HEK293 (cell line): Measurements from ENCODE around the gene CBX3.

Experiments
- CTCF ChIA-PET: fragments of 350-600 bp; formaldehyde crosslinking; extraction: SDS; loops from one replicate; lab custom pipeline; 2021; ENCODE audit warnings: antibody characterized with exemption; lab: Yijun Ruan, JAX
- POLR2A ChIA-PET: fragments of 300-600 bp; formaldehyde crosslinking; extraction: SDS; loops from one replicate; lab custom pipeline; 2020; ENCODE audit warnings: antibody characterized with exemption, inconsistent platforms; lab: Yijun Ruan, JAX
- H3K27ac ChIP-seq: fragments of 200-500 bp; sonication (Bioruptor generic); 2 replicates; pipeline ENCODE4 v1.5.1; 2014; ENCODE audit warnings: low read depth, low read length, control low read depth, inconsistent platforms; ENCODE audit errors: extremely low read depth
- H3K36me3 ChIP-seq, 2 experiments: fragments of 200-500 bp in 1 of 2; sonication (Bioruptor generic) in 1 of 2; 1 replicate in 1 of 2; 2 replicates in 1 of 2; pipeline ENCODE4 v1.5.1; 2014 to 2017; ENCODE audit warnings: inconsistent platforms in 2 of 2, low read length in 2 of 2; ENCODE audit not compliant: control insufficient read depth in 2 of 2, insufficient read depth in 1 of 2
- H3K4me1 ChIP-seq: fragments of 200-500 bp; sonication (Bioruptor generic); 2 replicates; pipeline ENCODE4 v1.5.1; 2014; ENCODE audit warnings: mild to moderate bottlenecking, low read length, inconsistent platforms; ENCODE audit not compliant: control insufficient read depth, insufficient read depth
- H3K4me3 ChIP-seq: 2 replicates; pipeline ENCODE4 v1.5.1; 2011; ENCODE audit warnings: low read depth, mild to moderate bottlenecking, control low read depth, low read length, moderate library complexity
- H3K9me3 ChIP-seq: fragments of 200-500 bp; sonication (Bioruptor generic); 2 replicates; pipeline ENCODE4 v1.5.1; 2014; ENCODE audit warnings: low read depth, low read length, inconsistent platforms; ENCODE audit not compliant: control insufficient read depth, insufficient read depth
- ATF2 ChIP-seq: fragments of 450-650 bp; formaldehyde crosslinking; IDR thresholded peaks from 2 replicates; pipeline ENCODE4 v1.5.1; 2016; ENCODE audit warnings: missing biosample characterization, missing genetic modification characterization, low read depth
- BCL11B ChIP-seq: fragments of 450-650 bp; formaldehyde crosslinking; IDR thresholded peaks from 2 replicates; pipeline ENCODE4 v1.5.1; 2016; ENCODE audit warnings: low read depth, missing biosample characterization, missing genetic modification characterization
- HOXA7 ChIP-seq: sonication (generic); formaldehyde crosslinking; IDR thresholded peaks from 2 replicates; pipeline ENCODE4 v1.8.1; 2022; ENCODE audit warnings: missing genetic modification reagents, borderline replicate concordance
- REPIN1 ChIP-seq: fragments of 450-650 bp; formaldehyde crosslinking; IDR thresholded peaks from 2 replicates; pipeline ENCODE4 v1.5.1; 2017; ENCODE audit warnings: missing biosample characterization, missing genetic modification characterization, low read depth
- SETDB1 ChIP-seq: IDR thresholded peaks from one replicate; pipeline ENCODE4 v1.6.1; 2017; ENCODE audit warnings: mild to moderate bottlenecking, low read length, moderate library complexity, mixed read lengths; ENCODE audit not compliant: insufficient read length
- ZBTB1 ChIP-seq: fragments of 450-650 bp; formaldehyde crosslinking; IDR thresholded peaks from 2 replicates; pipeline ENCODE4 v1.5.1; 2016; ENCODE audit warnings: missing biosample characterization, missing genetic modification characterization
- ZBTB17 ChIP-seq: fragments of 450-650 bp; formaldehyde crosslinking; IDR thresholded peaks from 2 replicates; pipeline ENCODE4 v1.5.1; 2016; ENCODE audit warnings: missing biosample characterization, missing genetic modification characterization
- ZNF146 ChIP-seq: fragments of 450-650 bp; formaldehyde crosslinking; IDR thresholded peaks from 2 replicates; pipeline ENCODE4 v1.5.1; 2016; ENCODE audit warnings: missing biosample characterization, missing genetic modification characterization
- ZNF2 ChIP-seq: fragments of 450-650 bp; formaldehyde crosslinking; IDR thresholded peaks from 2 replicates; pipeline ENCODE4 v1.5.1; 2016; ENCODE audit warnings: missing biosample characterization, missing genetic modification characterization
- ZNF548 ChIP-seq: fragments of 450-650 bp; formaldehyde crosslinking; IDR thresholded peaks from 2 replicates; pipeline ENCODE4 v1.5.1; 2016; ENCODE audit warnings: missing biosample characterization, missing genetic modification characterization
- ZNF600 ChIP-seq: fragments of 450-650 bp; formaldehyde crosslinking; IDR thresholded peaks from 2 replicates; pipeline ENCODE4 v1.5.1; 2016; ENCODE audit warnings: missing biosample characterization, missing genetic modification characterization
- ZNF610 ChIP-seq: fragments of 450-650 bp; formaldehyde crosslinking; IDR thresholded peaks from 2 replicates; pipeline ENCODE4 v1.5.1; 2016; ENCODE audit warnings: missing biosample characterization, missing genetic modification characterization, borderline replicate concordance
- ZNF629 ChIP-seq: fragments of 450-650 bp; formaldehyde crosslinking; IDR thresholded peaks from 2 replicates; pipeline ENCODE4 v1.5.1; 2017; ENCODE audit warnings: missing biosample characterization, missing genetic modification characterization
- ZNF768 ChIP-seq: fragments of 450-650 bp; formaldehyde crosslinking; IDR thresholded peaks from 2 replicates; pipeline ENCODE4 v1.5.1; 2018; ENCODE audit warnings: missing biosample characterization, mild to moderate bottlenecking, missing genetic modification characterization
- ZNF776 ChIP-seq: fragments of 450-650 bp; formaldehyde crosslinking; IDR thresholded peaks from 2 replicates; pipeline ENCODE4 v1.5.0; 2017; ENCODE audit warnings: missing biosample characterization, missing genetic modification characterization, borderline replicate concordance
- TF ChIP-seq, protein P1 (sequence below): fragments of 450-650 bp; formaldehyde crosslinking; IDR thresholded peaks from 2 replicates; pipeline ENCODE4 v1.5.1; 2016; ENCODE audit warnings: missing biosample characterization, missing genetic modification characterization
- TF ChIP-seq, protein P2 (sequence below): fragments of 450-650 bp; formaldehyde crosslinking; IDR thresholded peaks from 2 replicates; pipeline ENCODE4 v1.5.1; 2016; ENCODE audit warnings: missing biosample characterization, missing genetic modification characterization
- TF ChIP-seq, protein P3 (sequence below): fragments of 450-650 bp; formaldehyde crosslinking; IDR thresholded peaks from 2 replicates; pipeline ENCODE4 v1.5.1; 2016; ENCODE audit warnings: missing biosample characterization, missing genetic modification characterization
- TF ChIP-seq, protein P4 (sequence below): fragments of 450-650 bp; formaldehyde crosslinking; IDR thresholded peaks from 2 replicates; pipeline ENCODE4 v1.5.1; 2016; ENCODE audit warnings: missing biosample characterization, missing genetic modification characterization

Gene CBX3

DNA sequence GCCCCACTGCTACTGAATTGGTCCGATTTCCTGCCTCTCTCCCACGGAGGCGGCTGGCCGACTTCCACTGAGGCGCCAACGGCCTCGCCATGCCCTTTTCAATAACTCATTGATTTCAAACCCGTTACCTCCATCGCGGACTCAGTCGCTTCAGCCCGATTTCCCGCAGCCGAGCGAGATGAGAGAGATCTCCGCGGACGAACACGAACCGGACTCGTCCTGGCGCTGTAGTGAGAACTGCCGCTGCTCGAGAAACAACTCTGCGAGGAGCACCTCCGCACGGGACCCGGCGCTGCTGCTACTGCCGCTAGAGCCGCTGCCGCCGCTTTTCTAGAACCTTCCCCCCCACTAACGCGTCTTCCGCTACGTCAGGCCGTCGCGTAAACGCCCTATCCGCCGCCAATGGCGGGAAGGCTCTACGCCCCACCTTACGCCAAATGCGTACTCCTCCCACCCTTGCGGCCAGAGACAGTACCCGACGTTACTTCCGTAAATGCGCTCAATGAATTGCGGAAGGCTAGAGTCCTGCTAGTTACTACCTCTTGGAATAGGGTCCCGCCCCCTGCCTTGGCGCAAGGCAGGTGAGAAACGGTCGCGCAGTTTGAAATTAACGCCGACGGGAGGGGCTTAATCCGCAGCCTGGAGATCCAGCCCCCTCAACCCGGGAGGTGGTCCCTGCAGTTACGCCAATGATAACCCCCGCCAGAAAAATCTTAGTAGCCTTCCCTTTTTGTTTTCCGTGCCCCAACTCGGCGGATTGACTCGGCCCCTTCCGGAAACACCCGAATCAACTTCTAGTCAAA is 900 bp upstream of the CBX3 start, which contains the start of gene HNRNPA2B1 (continued):
- TF ChIP-seq ATF2 (tag by site-specific recombination), result 0 out of 2 replicates have a peak, but pooled peaks have one; percentile 2
- no peak for TF ChIP-seq ZNF776 (tag by site-specific recombination)
- peak; percentile 87; the same call in 1 of the 2 replicates for TF ChIP-seq BCL11B (tag by site-specific recombination)
- no peak; the same call in 1 of the 2 replicates for TF ChIP-seq ZBTB1
- no peak for TF ChIP-seq ZNF548
- TF ChIP-seq, protein P1, sequence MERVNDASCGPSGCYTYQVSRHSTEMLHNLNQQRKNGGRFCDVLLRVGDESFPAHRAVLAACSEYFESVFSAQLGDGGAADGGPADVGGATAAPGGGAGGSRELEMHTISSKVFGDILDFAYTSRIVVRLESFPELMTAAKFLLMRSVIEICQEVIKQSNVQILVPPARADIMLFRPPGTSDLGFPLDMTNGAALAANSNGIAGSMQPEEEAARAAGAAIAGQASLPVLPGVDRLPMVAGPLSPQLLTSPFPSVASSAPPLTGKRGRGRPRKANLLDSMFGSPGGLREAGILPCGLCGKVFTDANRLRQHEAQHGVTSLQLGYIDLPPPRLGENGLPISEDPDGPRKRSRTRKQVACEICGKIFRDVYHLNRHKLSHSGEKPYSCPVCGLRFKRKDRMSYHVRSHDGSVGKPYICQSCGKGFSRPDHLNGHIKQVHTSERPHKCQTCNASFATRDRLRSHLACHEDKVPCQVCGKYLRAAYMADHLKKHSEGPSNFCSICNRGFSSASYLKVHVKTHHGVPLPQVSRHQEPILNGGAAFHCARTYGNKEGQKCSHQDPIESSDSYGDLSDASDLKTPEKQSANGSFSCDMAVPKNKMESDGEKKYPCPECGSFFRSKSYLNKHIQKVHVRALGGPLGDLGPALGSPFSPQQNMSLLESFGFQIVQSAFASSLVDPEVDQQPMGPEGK (tag by site-specific recombination), result peak; percentile 92
- TF ChIP-seq, protein P2, sequence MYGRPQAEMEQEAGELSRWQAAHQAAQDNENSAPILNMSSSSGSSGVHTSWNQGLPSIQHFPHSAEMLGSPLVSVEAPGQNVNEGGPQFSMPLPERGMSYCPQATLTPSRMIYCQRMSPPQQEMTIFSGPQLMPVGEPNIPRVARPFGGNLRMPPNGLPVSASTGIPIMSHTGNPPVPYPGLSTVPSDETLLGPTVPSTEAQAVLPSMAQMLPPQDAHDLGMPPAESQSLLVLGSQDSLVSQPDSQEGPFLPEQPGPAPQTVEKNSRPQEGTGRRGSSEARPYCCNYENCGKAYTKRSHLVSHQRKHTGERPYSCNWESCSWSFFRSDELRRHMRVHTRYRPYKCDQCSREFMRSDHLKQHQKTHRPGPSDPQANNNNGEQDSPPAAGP (tag by site-specific recombination), result peak; percentile 39; the same call in 1 of the 2 replicates
- peak; percentile 26; the same call in 1 of the 2 replicates for TF ChIP-seq ZBTB17 (tag by site-specific recombination)
- TF ChIP-seq ZNF629, result peak; percentile 86
- peak; percentile 88; the same call in 1 of the 2 replicates for TF ChIP-seq ZNF2 (tag by site-specific recombination)
- no peak for TF ChIP-seq ZNF768 (tag by site-specific recombination)
- no peak for TF ChIP-seq ZNF610 (tag by site-specific recombination)

DNA sequence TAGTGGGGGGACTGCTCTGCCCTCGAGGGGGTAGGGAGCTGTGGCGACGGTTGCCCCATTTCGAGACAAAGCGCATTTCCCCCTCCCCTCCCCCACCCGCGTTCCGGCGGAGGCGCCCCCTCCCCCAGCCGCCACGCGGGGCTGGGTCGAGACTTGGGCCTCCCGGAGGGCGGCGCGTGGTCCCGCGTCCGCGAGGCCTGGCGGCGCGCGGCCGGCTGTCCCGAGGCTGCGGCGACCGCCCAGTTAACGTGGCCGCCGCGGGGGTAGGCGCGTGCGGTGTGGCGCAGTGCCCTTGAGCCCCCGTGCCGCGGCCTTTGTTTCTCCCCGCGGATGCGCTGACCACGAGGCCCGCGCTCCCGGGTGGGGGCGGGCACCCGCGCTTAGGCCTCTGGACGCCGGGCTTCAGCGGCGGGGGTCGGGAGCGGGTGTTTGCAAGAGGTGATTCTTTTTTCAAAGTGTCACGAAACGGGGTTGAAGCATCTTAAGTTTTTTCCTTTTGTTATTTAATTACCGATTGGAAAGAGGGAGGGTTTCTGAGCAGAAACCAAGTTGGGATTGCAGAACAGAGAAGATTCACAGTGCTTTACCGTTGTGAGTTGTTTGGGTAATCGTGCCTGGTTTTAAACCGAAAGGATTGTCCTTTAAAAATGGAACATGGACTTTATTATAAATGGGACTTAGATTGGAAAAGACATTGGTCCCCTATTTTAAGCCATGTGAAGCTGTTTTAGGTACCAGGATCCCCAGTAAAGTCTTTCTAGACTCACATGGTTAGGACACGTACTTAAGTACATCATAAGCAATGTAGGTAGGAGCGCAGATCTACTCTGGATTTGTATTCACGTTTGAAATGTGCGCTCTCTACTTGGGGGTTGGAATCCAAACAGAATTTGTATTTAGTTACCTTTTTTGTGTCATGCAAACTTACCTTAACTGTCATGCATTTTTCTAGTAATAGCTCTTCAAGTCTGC is 760 bp downstream of the CBX3 start:
- peaks cover 6% of the 10 kb centered on the region; the same call in 1 of the 2 replicates for H3K4me1 ChIP-seq
- H3K36me3 ChIP-seq, result peaks cover 31 to 57% of the 10 kb centered on the region in 2 experiments
- no peaks in the 10 kb centered on the region for H3K9me3 ChIP-seq
- ChIA-PET POLR2A (interaction anchor here (1.1 to 6.0 kb wide), 9 partner anchors 10 to 970 kb away, joined by 3 to 56 read pairs (median 6); partner anchors contain the start of gene SNX10), CTCF (interaction anchor here (0.7 to 1.0 kb wide), 2 partner anchors 112 to 163 kb away, joined by 3 read pairs; no protein-coding TSS in a partner anchor)
- H3K27ac ChIP-seq, result peak overlapping the region; percentile 100
- H3K4me3 ChIP-seq, result peak overlapping the region; percentile 68
- TF ChIP-seq ZNF146 (tag by site-specific recombination) (no peak), ZBTB17 (tag by site-specific recombination) (peak; percentile 59), ZNF600 (tag by site-specific recombination) (0 out of 2 replicates have a peak, but pooled peaks have one; percentile 10), SETDB1 (no peak), HOXA7 (no peak), REPIN1 (tag by site-specific recombination) (no peak)
- TF ChIP-seq, protein P2 (tag by site-specific recombination), result 0 out of 2 replicates have a peak, but pooled peaks have one; percentile 16
- TF ChIP-seq, protein P3, sequence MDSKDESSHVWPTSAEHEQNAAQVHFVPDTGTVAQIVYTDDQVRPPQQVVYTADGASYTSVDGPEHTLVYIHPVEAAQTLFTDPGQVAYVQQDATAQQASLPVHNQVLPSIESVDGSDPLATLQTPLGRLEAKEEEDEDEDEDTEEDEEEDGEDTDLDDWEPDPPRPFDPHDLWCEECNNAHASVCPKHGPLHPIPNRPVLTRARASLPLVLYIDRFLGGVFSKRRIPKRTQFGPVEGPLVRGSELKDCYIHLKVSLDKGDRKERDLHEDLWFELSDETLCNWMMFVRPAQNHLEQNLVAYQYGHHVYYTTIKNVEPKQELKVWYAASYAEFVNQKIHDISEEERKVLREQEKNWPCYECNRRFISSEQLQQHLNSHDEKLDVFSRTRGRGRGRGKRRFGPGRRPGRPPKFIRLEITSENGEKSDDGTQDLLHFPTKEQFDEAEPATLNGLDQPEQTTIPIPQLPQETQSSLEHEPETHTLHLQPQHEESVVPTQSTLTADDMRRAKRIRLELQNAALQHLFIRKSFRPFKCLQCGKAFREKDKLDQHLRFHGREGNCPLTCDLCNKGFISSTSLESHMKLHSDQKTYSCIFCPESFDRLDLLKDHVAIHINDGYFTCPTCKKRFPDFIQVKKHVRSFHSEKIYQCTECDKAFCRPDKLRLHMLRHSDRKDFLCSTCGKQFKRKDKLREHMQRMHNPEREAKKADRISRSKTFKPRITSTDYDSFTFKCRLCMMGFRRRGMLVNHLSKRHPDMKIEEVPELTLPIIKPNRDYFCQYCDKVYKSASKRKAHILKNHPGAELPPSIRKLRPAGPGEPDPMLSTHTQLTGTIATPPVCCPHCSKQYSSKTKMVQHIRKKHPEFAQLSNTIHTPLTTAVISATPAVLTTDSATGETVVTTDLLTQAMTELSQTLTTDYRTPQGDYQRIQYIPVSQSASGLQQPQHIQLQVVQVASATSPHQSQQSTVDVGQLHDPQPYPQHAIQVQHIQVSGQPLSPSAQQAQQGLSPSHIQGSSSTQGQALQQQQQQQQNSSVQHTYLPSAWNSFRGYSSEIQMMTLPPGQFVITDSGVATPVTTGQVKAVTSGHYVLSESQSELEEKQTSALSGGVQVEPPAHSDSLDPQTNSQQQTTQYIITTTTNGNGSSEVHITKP, result no peak
- TF ChIP-seq, protein P4, sequence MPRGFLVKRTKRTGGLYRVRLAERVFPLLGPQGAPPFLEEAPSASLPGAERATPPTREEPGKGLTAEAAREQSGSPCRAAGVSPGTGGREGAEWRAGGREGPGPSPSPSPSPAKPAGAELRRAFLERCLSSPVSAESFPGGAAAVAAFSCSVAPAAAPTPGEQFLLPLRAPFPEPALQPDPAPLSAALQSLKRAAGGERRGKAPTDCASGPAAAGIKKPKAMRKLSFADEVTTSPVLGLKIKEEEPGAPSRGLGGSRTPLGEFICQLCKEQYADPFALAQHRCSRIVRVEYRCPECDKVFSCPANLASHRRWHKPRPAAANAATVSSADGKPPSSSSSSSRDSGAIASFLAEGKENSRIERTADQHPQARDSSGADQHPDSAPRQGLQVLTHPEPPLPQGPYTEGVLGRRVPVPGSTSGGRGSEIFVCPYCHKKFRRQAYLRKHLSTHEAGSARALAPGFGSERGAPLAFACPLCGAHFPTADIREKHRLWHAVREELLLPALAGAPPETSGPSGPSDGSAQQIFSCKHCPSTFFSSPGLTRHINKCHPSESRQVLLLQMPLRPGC, result no peak
